GM18499 (cell line): ENCODE results near the gene MAP3K5.

Experiments used
- ATAC-seq: cut with Tn5 transposase; IDR thresholded peaks from one replicate; pipeline ENCODE4 v1.9.1; 2021; ENCODE audit warnings: moderate number of reproducible peaks; ENCODE audit not compliant: insufficient read depth, unreplicated experiment

The MAP3K5 gene

DNA sequence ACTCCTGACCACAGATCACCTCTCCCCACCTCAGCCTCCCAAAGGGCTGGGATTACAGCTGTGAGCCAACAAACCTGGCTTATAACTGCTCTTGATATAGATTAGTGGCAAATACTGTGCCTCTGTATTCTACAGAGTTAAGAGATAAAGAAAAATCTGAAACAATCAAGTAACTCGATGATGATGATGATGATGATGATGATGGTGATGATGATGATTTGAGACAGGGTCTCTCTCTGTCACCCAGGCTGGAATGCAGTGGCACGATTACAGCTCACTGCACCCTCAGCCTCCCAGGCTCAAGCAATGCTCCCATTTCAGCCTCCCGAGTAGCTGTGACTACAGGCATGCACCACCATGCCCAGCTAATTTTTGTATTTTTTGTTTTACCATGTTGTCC is 175.8 kb downstream of the MAP3K5 start:
- ATAC-seq = no peak

DNA sequence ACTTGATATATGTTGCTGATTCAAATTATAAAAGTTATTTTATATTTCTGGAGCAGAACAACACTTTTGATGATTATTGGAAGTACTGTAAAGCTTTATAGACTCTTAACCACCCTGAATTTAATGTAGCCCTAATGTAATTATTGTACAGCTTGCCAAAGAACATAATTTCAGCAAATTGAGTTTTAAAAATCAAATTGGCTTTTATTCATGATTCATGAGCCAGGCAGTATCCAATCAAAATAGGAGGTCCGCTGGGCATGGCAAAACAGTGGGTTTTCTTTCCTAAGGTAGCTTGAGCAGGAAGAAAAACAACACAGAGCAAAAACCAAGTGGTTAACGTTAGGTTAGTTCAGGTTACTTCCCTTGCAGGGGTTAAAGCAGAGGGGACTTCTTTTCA is 177.3 kb downstream of the MAP3K5 start:
- ATAC-seq = no peak

DNA sequence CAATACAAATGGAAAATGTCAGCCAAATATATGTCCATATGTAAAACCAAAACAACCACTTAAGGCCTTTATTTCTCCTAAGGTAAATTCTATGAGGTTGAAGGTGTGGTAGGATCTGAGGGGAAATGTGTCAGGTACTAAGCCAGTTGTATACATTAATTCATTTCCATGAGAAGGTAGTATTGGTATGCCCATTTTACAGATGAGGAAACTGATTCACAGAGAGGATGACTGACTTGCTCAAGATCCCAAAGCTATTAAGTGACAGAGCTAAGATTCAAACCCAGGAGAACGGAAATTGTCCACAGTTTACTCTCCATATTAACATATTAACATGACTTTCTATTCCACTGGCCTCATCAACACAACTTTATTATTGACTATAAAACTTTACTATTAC is 177.9 kb downstream of the MAP3K5 start:
- ATAC-seq = no peak

DNA sequence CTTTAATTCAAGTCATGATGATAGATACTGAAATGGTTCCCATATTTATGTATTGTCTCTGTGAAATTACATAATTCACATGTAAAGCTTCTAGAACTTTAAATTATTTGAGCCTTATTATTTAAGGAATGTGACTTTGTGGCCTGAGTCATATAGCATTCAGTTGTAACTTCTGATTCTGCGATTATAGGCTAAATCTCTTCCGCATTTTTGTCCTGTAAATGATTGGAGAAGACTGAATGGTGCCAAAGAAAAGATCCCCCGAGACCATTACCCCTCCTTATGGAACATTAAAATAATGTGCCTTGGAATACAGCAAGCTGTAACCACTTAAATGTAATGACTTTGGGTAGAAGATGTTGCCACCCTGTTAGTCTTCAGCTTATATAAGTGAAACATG is 178.8 kb downstream of the MAP3K5 start:
- ATAC-seq = no peak

- ATAC-seq = no peak
Measured at GRCh38 chr6:136612666-136613389, 179.4 kb downstream of the MAP3K5 start.

DNA sequence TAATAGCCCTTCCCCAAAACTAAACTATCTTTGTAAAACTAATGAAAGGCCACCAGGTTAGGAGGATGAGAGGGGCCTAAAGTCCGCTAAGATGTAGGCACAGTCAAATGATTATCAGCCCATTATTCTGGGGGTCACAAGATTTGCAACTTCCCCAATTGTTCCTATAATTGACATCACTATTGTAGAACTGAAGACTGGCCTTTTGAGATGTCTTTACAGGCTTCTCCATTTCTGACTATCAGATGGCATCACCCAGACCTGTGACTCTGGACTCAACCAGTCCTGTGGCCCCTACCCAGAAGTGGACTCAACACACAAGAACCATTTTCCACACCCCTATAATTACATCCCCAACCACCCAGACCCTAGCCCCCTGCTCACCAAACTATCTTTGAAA is 180.5 kb downstream of the MAP3K5 start:
- ATAC-seq = no peak

DNA sequence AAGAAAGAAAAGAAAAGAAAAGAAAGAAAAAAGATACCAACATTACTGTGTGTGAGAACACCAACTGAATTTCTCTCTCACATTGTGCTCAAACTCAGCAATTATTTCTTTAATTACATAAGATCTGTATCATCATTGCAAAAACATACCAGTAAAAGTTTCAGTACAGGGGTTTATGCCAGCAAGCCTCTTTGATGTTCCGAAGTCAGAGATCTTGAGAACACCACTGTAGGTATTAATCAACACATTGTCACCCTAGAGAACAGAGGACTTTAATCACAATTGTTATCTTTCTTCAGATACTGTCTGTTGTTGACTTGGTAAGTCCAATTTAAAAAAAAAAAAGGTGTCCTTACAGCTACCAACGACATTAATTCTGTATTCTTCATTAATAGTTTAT is 181.1 kb downstream of the MAP3K5 start:
- ATAC-seq = no peak

- no peak for ATAC-seq
Measured at GRCh38 chr6:136609873-136610706, 182.2 kb downstream of the MAP3K5 start.

DNA sequence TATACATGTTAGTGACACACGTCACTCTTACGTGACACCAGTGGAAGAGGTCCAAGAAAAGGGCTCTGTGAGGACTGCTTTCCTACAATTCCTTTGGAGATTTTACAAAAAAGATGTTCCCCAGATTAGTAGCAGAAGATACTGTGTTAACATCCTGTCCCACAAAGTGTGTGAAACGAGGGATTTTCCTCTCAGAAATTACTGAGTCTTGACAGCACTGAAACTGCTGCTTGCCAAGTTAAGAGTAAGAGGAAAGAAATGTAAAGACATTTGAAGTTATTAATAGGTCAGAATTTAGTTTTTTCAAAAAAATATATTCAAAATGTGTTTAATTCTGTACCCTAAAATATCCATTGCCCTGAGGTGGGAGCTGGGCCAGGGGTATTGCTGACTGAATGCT is 183.3 kb downstream of the MAP3K5 start:
- no peak for ATAC-seq

DNA sequence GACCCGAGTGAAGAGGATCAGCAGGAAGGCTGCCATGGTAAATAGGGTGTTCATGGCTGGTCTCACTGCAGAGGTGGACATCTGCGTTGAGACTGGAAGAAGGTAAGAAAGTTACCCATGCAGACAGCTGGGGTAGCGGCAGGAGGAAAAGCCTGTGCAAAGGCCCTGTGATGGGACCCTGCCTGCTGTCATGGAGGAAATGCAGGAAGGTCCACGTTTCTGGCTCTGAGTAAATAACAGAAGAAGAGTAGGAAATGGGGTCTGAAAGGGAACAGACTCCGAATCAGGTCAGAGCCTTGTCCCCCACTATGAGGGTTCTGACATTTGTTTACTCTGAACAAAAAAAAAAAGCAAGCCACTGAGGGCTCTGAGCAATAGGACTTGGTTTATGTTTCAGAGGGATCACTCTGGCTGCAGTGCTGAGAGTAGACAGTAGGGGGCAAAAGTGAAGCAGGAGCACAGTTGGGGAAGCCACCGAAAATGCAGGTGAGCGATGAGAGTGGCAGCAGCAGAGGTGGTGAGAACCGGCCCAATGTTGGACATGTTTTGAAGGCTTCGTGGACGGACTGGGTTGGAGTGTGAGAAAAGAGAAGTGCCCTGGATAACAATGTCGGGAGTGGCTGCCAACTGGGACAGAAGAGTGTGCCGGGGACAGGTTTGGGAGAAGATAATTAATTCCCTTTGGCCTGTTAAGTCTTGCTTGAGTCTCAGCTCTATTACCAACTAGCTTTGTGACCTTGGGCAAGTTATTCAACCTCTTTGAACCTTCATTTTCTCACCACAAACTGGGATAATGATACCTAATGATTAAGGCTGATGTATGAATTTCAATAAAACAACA is 184.1 kb downstream of the MAP3K5 start:
- no peak for ATAC-seq

- no peak for ATAC-seq
Measured at GRCh38 chr6:136607204-136607931, 184.9 kb downstream of the MAP3K5 start.

- no peak for ATAC-seq
Measured at GRCh38 chr6:136604928-136605510, 187.3 kb downstream of the MAP3K5 start.

- ATAC-seq = no peak
Measured at GRCh38 chr6:136604328-136604825, 187.9 kb downstream of the MAP3K5 start.

GRCh38 chr6:136600818-136601217 is 191.5 kb downstream of the MAP3K5 start:
- no peak for ATAC-seq

DNA sequence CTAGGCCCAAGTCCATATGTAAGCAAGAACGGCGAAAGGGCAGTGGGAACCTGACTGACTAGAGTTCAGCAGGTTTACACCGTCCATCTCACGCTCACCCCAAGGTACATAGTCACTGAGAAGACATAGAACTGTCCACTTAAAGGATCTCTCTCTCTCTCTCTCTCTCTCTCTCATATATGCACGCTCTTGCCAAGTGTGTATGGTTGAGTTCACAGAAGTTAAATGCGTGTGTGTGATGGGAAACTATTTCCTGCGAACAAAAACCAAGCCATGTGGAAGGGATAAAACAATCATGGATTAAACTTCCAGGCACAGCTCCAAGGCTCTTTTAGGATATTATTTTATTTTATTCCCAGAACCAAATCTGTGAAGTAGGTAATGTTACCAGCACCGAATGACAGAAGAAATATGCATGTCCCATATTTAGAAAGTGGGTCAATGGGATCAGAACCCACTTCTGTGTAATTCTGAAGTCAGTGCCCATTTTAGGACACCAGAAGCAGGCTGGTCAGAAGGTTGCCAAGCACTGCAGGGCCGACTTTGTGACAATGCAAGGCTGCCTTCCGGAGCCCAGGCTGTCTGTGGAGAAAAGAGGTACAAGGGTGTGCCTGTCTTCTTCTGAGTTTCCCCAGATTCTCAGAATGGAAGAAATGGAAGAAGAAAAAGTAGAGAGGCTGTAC is 192.8 kb downstream of the MAP3K5 start:
- no peak for ATAC-seq

- ATAC-seq = no peak
Measured at GRCh38 chr6:136598048-136598447, 194.2 kb downstream of the MAP3K5 start.

- no peak for ATAC-seq
Measured at GRCh38 chr6:136594671-136595070, 197.6 kb downstream of the MAP3K5 start.

- peak; percentile 92 for ATAC-seq
Measured at GRCh38 chr6:136593748-136594490, 198.4 kb downstream of the MAP3K5 start.
